AG04450 (cell line): ENCODE results near the gene LSS. TPM values are rescaled to one million over a fixed set of nuclear protein-coding genes. Genes with fewer than 3 reads are reported as not detected.

Experiments
- CTCF ChIA-PET: fragments of 300-600, 350-600 bp; formaldehyde crosslinking; extraction: SDS; loops from one replicate; lab custom pipeline; 2022; ENCODE audit warnings: antibody characterized with exemption, inconsistent platforms; lab: Charles Lee
- POLR2A ChIA-PET: fragments of 350-600 bp; formaldehyde crosslinking; extraction: SDS; loops from one replicate; lab custom pipeline; 2021; ENCODE audit warnings: antibody characterized with exemption, inconsistent platforms; lab: Yijun Ruan, JAX
- DNase-seq: peaks from one replicate; pipeline ENCODE4 v3.0.0-alpha.2; 2011; ENCODE audit warnings: low read depth, low spot score
- H3K27ac ChIP-seq: one replicate; pipeline ENCODE4 v1.5.1; 2012; ENCODE audit warnings: low read depth, low read length, control low read depth
- H3K27me3 ChIP-seq: one replicate; pipeline ENCODE4 v1.6.0; 2012; ENCODE audit warnings: low read length; ENCODE audit not compliant: control insufficient read depth, insufficient read depth
- H3K4me3 ChIP-seq: 2 replicates; pipeline ENCODE4 v1.5.1; 2011; ENCODE audit warnings: mild to moderate bottlenecking, low read depth, low read length, control low read depth
- H3K9me3 ChIP-seq: 2 replicates; pipeline ENCODE4 v1.5.1; 2012; ENCODE audit warnings: low read length; ENCODE audit not compliant: control insufficient read depth, insufficient read depth
- polyA plus RNA-seq: library from polyadenylated mRNA; depleted of rRNA; stranded (reverse); fragments of >200 nt; gene quantifications from 2 replicates; pipeline ENCODE4 v1.2.3, GENCODE V29; 2011
- TF ChIP-seq, protein P1 (sequence below): IDR thresholded peaks from 2 replicates; pipeline ENCODE4 v1.5.1; 2011; ENCODE audit warnings: low read depth, low read length, control low read depth, inconsistent platforms

The LSS gene
- polyA plus RNA-seq, 1 experiment: 49.0 TPM

DNA sequence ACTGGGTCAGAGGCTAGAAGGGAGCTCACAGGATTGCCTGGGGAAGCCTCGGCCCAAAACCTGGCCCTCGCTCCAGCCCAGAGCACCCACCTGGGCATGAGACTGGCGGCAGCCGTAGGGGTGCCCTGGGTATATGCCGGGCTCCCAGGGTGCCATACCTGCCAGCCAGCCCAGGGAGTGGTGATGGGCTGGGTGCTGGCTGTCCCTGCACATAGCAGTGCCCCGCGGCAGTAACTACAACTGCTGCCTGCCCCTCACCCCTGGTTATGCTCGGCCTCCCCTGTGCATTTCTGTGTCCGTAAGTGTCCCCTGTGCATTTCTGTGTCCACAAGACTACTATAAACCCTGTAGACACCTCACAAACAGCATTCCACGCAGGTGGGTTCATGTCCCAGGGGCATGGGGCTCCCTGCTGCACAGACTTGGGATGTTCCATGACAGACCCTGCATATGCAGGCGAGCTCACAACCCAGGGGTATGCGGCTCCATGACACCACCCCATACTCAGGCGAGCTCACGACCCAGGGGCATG lies 38.5 kb downstream of the LSS start:
- Histone ChIP-seq H3K27ac (no peak overlapping the region), H3K4me3 (no peak overlapping the region), H3K9me3 (no peaks in the 10 kb centered on the region; the same call in 1 of the 2 replicates), H3K27me3 (no peaks in the 10 kb centered on the region)
- ChIA-PET POLR2A (no interaction called here), CTCF (interaction anchor here (0.5 to 1.7 kb wide), 3 partner anchors 37 to 217 kb away, joined by 3 to 5 read pairs (median 3); no protein-coding TSS in a partner anchor)
- DNase-seq: no peak
- TF ChIP-seq, protein P1, sequence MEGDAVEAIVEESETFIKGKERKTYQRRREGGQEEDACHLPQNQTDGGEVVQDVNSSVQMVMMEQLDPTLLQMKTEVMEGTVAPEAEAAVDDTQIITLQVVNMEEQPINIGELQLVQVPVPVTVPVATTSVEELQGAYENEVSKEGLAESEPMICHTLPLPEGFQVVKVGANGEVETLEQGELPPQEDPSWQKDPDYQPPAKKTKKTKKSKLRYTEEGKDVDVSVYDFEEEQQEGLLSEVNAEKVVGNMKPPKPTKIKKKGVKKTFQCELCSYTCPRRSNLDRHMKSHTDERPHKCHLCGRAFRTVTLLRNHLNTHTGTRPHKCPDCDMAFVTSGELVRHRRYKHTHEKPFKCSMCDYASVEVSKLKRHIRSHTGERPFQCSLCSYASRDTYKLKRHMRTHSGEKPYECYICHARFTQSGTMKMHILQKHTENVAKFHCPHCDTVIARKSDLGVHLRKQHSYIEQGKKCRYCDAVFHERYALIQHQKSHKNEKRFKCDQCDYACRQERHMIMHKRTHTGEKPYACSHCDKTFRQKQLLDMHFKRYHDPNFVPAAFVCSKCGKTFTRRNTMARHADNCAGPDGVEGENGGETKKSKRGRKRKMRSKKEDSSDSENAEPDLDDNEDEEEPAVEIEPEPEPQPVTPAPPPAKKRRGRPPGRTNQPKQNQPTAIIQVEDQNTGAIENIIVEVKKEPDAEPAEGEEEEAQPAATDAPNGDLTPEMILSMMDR: no peak

DNA sequence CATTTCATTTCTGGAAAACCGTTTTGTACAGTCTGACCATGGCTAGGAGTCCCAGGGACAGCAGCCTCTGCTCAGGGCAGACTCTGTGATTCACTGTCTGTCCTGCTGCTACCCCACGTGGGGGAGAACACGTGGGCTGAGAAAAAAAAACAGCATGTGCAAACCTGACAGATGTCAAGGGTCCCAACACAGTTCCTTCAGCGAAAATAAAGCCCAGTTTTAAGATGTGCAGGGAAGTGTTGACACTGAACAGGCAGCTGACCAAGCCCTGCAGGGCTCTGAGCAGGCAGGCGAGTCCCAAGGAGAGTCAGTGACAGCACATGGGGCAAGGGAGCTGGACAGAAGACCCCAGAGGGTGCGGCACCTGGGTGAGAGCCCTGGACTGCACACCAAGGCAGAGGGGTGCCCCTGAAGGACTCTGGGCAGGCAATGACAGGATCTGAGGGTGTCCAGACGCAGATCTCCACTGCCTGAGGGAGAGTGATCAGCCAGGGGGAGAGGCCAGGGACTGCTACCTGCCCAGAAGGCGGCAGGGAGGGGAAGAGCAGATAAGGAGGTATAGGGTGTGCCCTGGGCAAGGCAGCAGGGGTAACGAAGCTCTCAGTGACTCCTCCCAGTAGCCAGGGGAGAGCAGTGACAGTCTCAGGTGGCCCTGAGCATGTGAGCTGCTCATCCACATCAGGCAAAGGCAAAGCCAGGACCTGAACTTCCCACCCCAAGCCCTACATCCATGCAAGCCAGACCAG lies 39.2 kb downstream of the LSS start:
- TF ChIP-seq, protein P1: no peak
- ChIA-PET CTCF (interaction anchor here (0.5 kb wide), 1 partner anchor 217 kb away, joined by 3 read pairs; no protein-coding TSS in a partner anchor), POLR2A (no interaction called here)
- Histone ChIP-seq H3K27me3 (no peaks in the 10 kb centered on the region), H3K27ac (no peak overlapping the region), H3K4me3 (no peak overlapping the region), H3K9me3 (no peaks in the 10 kb centered on the region; the same call in 1 of the 2 replicates)
- no peak for DNase-seq

DNA sequence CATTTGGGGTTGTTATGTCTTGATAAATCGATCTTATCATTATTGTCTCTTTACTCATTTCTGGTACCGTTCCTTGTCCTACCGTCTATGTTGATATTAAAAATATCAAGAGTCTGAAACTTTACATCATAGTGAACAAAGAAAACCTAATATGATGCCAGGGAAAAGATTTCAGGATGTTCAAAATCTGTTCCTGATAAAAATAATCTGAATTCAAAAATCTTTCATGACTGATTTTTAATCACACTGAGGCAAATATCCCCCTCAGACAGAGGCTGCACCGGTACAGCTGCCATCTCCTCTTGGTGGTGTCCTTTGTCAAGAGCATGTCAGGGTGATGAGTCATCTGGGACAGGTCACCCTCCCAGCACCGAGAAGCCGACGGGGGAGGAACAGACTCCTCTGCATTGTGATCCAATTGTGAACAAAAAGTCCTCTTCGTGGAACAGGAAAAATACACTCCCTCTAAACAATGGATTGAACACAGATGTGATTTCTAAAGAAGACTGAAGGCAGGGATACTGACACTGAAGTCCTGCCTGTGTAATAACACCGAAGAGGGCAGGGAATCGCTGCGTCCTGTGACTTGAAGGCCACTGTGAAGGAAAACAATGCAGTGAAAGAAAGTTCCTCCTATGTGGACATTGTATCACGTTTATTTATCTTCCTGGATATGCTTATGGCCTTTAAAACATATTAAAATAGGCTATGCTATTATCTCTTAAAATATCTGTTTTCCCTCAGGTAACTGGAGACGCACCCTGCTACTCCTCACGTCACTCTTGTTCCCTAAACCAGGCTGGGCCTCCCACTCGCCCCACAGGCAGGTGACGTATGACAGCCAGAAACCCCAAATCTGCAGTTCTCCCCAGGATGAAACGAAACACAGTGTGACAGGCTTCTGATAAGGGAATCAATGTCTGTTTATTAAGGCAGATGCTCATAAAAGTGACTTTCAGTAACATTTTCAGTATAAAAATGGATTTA lies 40.1 kb downstream of the LSS start:
- no peak overlapping the region for H3K4me3 ChIP-seq
- H3K27ac ChIP-seq: no peak overlapping the region
- CTCF ChIA-PET: no interaction called here

DNA sequence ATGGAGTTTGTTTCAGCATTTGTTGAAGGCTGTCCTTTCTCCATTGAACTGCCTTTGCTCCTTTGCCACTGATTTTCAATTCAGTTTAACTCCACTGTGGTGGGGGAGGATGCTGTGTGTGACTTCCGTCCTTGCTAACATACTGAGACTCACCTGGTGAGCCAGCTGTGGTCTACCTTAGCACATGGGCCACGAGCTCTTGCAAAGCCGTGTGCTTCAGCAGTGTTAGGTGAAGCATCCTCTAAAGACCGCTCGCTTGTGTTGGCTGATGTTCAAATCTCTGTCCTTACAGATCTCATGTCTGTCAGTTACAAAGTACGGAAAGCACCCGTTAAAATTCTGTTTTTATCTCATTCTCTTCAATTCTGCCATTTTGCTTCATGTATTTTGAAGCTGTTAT lies 40.8 kb downstream of the LSS start:
- Histone ChIP-seq H3K27me3 (no peaks in the 10 kb centered on the region), H3K27ac (no peak overlapping the region), H3K4me3 (no peak overlapping the region), H3K9me3 (no peaks in the 10 kb centered on the region; the same call in 1 of the 2 replicates)
- CTCF ChIA-PET: no interaction called here
- POLR2A ChIA-PET: no interaction called here
- TF ChIP-seq, protein P1: no peak
- DNase-seq: no peak

More for the DNA sequence above, 40.1 kb downstream of the LSS start:
- TF ChIP-seq, protein P1: no peak
- DNase-seq: no peak
- POLR2A ChIA-PET: no interaction called here
- Histone ChIP-seq H3K27me3 (no peaks in the 10 kb centered on the region), H3K9me3 (no peaks in the 10 kb centered on the region; the same call in 1 of the 2 replicates)
